PFSK-1 (cell line): ENCODE measurements around the gene ZNF30.

Source experiments
- FOXP2 ChIP-seq: optimal IDR thresholded peaks from 2 replicates; pipeline ENCODE3; 2011; ENCODE audit warnings: borderline replicate concordance, control low read depth, inconsistent platforms; ENCODE audit not compliant: insufficient read depth; ENCODE audit errors: extremely low read length, extremely low read depth
- POLR2AphosphoS5 ChIP-seq: IDR thresholded peaks from 2 replicates; pipeline ENCODE4 v1.6.1; 2012; ENCODE audit warnings: low read depth, mild to moderate bottlenecking, control low read depth, low read length, moderate library complexity
- SIN3A ChIP-seq: IDR thresholded peaks from 2 replicates; pipeline ENCODE4 v1.6.1; 2012; ENCODE audit warnings: mild to moderate bottlenecking, low read length, moderate library complexity, borderline replicate concordance; ENCODE audit not compliant: insufficient read depth
- TAF1 ChIP-seq: IDR thresholded peaks from 2 replicates; pipeline ENCODE4 v1.6.1; 2012; ENCODE audit warnings: low read length, control low read depth, borderline replicate concordance; ENCODE audit not compliant: insufficient read depth
- TF ChIP-seq, protein P1 (sequence below), 2 experiments: IDR thresholded peaks; 2 replicates each; pipeline versions ENCODE4 v1.6.1 to v1.8.0; 2011 to 2012; ENCODE audit warnings: low read depth in 2 of 2, low read length in 2 of 2, control low read depth in 1 of 2, inconsistent platforms in 1 of 2, mild to moderate bottlenecking in 1 of 2, moderate library complexity in 1 of 2; ENCODE audit not compliant: insufficient read depth in 1 of 2

ZNF30 gene

DNA sequence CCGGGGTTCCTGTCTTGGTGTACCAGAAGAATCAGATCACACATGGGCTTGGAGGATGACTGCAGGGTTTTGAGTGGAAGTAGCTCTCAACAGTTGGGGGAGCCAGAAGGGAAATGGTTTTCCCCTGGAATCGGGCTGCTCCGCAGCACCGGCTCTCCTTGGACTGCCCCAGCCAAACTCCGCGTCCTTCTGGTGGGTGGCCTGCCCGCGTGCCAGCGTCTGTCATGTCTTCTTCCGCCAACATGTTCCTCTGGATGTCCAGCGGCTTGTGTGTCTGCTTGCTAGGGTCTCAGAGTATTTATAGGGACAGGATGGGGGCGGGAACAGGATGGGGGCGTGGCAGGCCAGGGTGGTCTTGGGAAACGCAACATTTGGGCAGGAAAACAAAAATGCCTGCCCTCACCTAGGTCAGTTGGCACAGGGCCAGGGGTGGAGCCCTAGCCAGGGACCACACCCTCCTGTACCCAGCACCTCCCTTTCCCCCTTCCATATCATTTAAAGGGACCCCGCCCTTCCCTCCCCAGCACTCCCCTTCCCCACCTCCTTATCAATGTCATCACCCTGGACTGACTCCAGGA lies 1.3 kb upstream of the ZNF30 start:
- TF ChIP-seq SIN3A (no peak), POLR2AphosphoS5 (no peak), FOXP2 (no peak), TAF1 (no peak)
- TF ChIP-seq, protein P1, sequence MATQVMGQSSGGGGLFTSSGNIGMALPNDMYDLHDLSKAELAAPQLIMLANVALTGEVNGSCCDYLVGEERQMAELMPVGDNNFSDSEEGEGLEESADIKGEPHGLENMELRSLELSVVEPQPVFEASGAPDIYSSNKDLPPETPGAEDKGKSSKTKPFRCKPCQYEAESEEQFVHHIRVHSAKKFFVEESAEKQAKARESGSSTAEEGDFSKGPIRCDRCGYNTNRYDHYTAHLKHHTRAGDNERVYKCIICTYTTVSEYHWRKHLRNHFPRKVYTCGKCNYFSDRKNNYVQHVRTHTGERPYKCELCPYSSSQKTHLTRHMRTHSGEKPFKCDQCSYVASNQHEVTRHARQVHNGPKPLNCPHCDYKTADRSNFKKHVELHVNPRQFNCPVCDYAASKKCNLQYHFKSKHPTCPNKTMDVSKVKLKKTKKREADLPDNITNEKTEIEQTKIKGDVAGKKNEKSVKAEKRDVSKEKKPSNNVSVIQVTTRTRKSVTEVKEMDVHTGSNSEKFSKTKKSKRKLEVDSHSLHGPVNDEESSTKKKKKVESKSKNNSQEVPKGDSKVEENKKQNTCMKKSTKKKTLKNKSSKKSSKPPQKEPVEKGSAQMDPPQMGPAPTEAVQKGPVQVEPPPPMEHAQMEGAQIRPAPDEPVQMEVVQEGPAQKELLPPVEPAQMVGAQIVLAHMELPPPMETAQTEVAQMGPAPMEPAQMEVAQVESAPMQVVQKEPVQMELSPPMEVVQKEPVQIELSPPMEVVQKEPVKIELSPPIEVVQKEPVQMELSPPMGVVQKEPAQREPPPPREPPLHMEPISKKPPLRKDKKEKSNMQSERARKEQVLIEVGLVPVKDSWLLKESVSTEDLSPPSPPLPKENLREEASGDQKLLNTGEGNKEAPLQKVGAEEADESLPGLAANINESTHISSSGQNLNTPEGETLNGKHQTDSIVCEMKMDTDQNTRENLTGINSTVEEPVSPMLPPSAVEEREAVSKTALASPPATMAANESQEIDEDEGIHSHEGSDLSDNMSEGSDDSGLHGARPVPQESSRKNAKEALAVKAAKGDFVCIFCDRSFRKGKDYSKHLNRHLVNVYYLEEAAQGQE (IDR thresholded peaks at IDR 0.05; ENCODE audit: insufficient read depth in 1 of 2, low read depth in 2 of 2, low read length in 2 of 2): no peak

DNA sequence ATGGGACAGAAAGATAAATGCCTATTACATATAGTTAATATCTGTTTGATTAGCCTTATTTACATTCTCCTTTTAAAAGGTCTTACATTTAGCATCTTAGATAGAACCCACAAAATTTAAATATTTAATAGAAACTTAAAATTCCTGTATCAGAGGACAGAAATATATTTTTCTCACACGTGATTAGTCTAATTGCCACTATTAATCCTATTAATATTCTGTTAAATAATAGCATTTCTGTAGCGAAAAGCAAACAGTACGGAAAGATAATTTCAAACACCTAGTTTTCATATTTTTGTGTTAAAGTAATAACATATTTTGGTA lies 380 bp upstream of the ZNF30 start:
- TF ChIP-seq, protein P1 (IDR thresholded peaks at IDR 0.05; ENCODE audit: insufficient read depth in 1 of 2, low read depth in 2 of 2, low read length in 2 of 2): no peak
- TF ChIP-seq FOXP2 (no peak), TAF1 (no peak), SIN3A (no peak), POLR2AphosphoS5 (no peak)

DNA sequence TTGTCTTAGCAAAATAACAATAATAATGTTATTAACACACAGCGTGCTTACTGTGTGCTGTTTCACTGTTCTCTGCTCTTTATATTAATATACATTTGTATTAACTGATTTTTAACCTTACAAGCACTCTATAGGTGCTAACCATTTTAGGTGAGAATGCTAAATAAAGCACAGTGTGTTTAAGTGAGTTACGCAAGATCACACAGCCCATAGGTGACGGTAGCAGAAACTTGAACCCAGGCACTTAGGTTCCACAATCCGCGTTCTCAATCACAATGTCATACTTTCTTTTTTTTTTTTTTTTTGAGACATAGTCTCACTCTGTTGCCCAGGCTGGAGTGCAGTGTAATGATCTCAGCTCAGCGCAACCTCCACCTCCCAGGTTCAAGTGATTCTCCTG lies 5.8 kb downstream of the ZNF30 start:
- TF ChIP-seq FOXP2 (no peak), POLR2AphosphoS5 (no peak), SIN3A (no peak), TAF1 (no peak)
- TF ChIP-seq, protein P1 (IDR thresholded peaks at IDR 0.05; ENCODE audit: insufficient read depth in 1 of 2, low read depth in 2 of 2, low read length in 2 of 2): no peak

DNA sequence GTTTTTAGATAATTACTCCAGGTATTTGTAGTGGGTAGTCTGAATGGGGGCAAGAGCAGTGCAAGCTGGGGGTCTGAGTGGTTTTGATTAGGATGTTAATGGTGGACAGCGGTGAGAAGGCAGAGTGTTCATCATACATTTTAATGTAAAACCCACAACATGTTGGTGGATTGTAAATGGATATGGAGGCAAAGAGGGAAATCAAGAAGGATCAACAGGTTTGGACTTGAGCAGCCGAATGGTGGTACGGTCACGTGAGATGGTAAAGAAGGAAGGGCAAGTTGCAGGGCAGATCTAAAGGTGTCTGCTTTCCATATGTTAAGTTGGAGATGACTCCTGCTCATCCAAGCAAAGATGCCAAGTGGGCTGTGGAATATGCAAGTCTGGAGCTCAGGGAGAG lies 9.5 kb downstream of the ZNF30 start:
- TF ChIP-seq, protein P1 (IDR thresholded peaks at IDR 0.05; ENCODE audit: insufficient read depth in 1 of 2, low read depth in 2 of 2, low read length in 2 of 2): no peak
- TF ChIP-seq SIN3A (no peak), POLR2AphosphoS5 (no peak), FOXP2 (no peak), TAF1 (no peak)

DNA sequence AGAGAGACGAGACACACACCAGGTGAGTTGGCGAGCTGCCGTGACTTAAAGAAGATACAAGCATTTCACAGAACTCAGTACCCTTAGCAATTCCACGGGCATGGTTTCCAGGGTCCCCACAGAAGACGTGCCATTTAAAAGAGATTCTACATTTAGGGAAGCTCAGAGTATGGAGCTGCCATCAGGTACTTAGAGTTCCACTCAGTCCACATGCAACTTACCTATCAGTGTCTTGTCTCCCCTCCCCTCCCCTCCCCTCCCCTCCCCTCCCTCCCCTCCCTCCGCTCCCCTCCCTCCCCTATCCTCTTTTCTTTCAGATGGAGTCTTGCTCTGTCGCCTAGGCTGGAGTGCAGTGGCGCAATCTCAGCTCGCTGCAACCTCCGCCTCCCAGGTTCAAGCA lies 12.2 kb downstream of the ZNF30 start:
- TF ChIP-seq SIN3A: no peak
- TF ChIP-seq, protein P1 (IDR thresholded peaks at IDR 0.05; ENCODE audit: insufficient read depth in 1 of 2, low read depth in 2 of 2, low read length in 2 of 2): no peak
- no peak for TF ChIP-seq FOXP2
- TF ChIP-seq POLR2AphosphoS5: no peak
- no peak for TF ChIP-seq TAF1
